HL-60/S4 treated with retinoic acid at 250 ng/mL for 4 days and 3 days (cell line): ENCODE measurements around the gene INPP4A.

Experiments used
- in situ Hi-C: fragments of 300-500 bp; cut with MboI; formaldehyde crosslinking; loops from 2 replicates; pipeline ENCODE4 v1.7.0; 2022; ENCODE audit warnings: low sequenced_read_pairs

INPP4A gene

GRCh38 chr2:98444436-98445176 is at the start of gene INPP4A:
Gene INPP4A (plus strand): TSS chr2:98444858. CDS start chr2:98520049, 75,191 bp downstream.
- in situ Hi-C loops: no loop called here

- in situ Hi-C loops: no loop called here
These were observed 48.7 kb upstream of the INPP4A start for GRCh38 chr2:98395977-98396376.

- in situ Hi-C loops: no loop called here
These were observed 47.8 kb upstream of the INPP4A start for GRCh38 chr2:98396745-98397355.

GRCh38 chr2:98399140-98399539 is 45.5 kb upstream of the INPP4A start:
- in situ Hi-C loops: no loop called here

GRCh38 chr2:98403878-98404277 is 40.8 kb upstream of the INPP4A start:
- in situ Hi-C loops: loop anchor here (25.0 kb wide), 1 partner anchor 433 kb away; no protein-coding TSS in a partner anchor

GRCh38 chr2:98404556-98405250 is 40.0 kb upstream of the INPP4A start:
- in situ Hi-C loops: loop anchor here (25.0 kb wide), 1 partner anchor 433 kb away; no protein-coding TSS in a partner anchor

- in situ Hi-C loops: loop anchor here (25.0 kb wide), 1 partner anchor 432 kb away; no protein-coding TSS in a partner anchor
These were observed 39.4 kb upstream of the INPP4A start for GRCh38 chr2:98405301-98405700.

- in situ Hi-C loops: loop anchor here (25.0 kb wide), 1 partner anchor 429 kb away; no protein-coding TSS in a partner anchor
These were observed 36.5 kb upstream of the INPP4A start for GRCh38 chr2:98408155-98408554.

- in situ Hi-C loops: loop anchor here (25.0 kb wide), 1 partner anchor 424 kb away; no protein-coding TSS in a partner anchor
These were observed 31.8 kb upstream of the INPP4A start for GRCh38 chr2:98412751-98413458.

- in situ Hi-C loops: loop anchor here (25.0 kb wide), 1 partner anchor 423 kb away; no protein-coding TSS in a partner anchor
These were observed 30.4 kb upstream of the INPP4A start for GRCh38 chr2:98414246-98414645.

GRCh38 chr2:98415719-98416248 is 28.9 kb upstream of the INPP4A start:
- in situ Hi-C loops: loop anchor here (25.0 kb wide), 1 partner anchor 422 kb away; no protein-coding TSS in a partner anchor

- in situ Hi-C loops: loop anchor here (25.0 kb wide), 1 partner anchor 421 kb away; no protein-coding TSS in a partner anchor
These were observed 28.1 kb upstream of the INPP4A start for GRCh38 chr2:98416383-98417159.

GRCh38 chr2:98419544-98419943 is 25.1 kb upstream of the INPP4A start:
- in situ Hi-C loops: loop anchor here (25.0 kb wide), 1 partner anchor 418 kb away; no protein-coding TSS in a partner anchor

GRCh38 chr2:98419977-98420725 is 24.5 kb upstream of the INPP4A start:
- in situ Hi-C loops: loop anchor here (25.0 kb wide), 1 partner anchor 417 kb away; no protein-coding TSS in a partner anchor

GRCh38 chr2:98422449-98422848 is 22.2 kb upstream of the INPP4A start:
- in situ Hi-C loops: loop anchor here (25.0 kb wide), 1 partner anchor 415 kb away; no protein-coding TSS in a partner anchor

GRCh38 chr2:98426771-98427170 is 17.9 kb upstream of the INPP4A start:
- in situ Hi-C loops: no loop called here

- in situ Hi-C loops: no loop called here
These were observed 12.5 kb upstream of the INPP4A start for GRCh38 chr2:98432145-98432544.

GRCh38 chr2:98433363-98433964 is 11.2 kb upstream of the INPP4A start:
- in situ Hi-C loops: no loop called here
